NCI-H345 treated with DMSO at 0.1 percent for 48 hours (cell line): ENCODE measurements around the gene ATG9B.

Source experiments
- DNase-seq: peaks from one replicate; lab custom pipeline; 2025; ENCODE audit not compliant: unreplicated experiment; lab: John Stamatoyannopoulos, UW

The ATG9B gene, protein sequence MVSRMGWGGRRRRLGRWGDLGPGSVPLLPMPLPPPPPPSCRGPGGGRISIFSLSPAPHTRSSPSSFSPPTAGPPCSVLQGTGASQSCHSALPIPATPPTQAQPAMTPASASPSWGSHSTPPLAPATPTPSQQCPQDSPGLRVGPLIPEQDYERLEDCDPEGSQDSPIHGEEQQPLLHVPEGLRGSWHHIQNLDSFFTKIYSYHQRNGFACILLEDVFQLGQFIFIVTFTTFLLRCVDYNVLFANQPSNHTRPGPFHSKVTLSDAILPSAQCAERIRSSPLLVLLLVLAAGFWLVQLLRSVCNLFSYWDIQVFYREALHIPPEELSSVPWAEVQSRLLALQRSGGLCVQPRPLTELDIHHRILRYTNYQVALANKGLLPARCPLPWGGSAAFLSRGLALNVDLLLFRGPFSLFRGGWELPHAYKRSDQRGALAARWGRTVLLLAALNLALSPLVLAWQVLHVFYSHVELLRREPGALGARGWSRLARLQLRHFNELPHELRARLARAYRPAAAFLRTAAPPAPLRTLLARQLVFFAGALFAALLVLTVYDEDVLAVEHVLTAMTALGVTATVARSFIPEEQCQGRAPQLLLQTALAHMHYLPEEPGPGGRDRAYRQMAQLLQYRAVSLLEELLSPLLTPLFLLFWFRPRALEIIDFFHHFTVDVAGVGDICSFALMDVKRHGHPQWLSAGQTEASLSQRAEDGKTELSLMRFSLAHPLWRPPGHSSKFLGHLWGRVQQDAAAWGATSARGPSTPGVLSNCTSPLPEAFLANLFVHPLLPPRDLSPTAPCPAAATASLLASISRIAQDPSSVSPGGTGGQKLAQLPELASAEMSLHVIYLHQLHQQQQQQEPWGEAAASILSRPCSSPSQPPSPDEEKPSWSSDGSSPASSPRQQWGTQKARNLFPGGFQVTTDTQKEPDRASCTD

DNA sequence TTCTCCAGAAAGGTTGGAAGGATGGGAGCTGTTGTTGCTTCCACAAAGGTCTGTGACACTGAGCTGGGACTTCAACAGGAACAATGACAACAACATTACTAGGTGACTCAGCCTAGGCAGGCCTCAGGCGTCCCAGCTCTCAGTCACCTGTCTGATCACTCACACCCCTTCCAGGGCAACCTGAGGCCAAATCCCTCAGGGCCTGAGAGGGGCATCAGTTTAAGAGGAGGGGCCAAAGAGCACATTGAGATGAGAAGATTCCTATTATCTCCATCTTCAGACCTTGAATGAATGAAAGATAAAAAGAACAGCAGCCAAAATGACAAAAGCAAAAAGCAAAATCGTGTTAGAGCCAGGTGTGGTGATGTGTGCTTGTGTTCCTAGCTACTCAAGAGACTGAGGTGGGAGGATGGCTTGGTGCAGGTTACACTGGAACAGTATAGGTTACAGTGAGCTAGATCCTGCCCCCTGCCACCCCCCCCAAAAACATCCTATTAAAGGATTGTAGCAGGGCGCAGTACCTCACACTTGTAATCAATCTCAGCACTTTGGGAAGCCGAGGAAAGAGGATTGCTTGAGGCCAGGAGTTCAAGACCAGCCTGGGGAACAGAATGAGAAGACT is at the start of gene ATG9B:
Gene ATG9B, minus strand, starts transcription at position 60 of the 622 bp plus-strand sequence. CDS start 71 bp downstream, outside the sequence.
- no peak for DNase-seq

GRCh38 chr7:151073990-151074389 is 49.7 kb upstream of the ATG9B start:
- no peak for DNase-seq

- no peak for DNase-seq
Observed at GRCh38 chr7:151071032-151071866, 47.0 kb upstream of the ATG9B start.

DNA sequence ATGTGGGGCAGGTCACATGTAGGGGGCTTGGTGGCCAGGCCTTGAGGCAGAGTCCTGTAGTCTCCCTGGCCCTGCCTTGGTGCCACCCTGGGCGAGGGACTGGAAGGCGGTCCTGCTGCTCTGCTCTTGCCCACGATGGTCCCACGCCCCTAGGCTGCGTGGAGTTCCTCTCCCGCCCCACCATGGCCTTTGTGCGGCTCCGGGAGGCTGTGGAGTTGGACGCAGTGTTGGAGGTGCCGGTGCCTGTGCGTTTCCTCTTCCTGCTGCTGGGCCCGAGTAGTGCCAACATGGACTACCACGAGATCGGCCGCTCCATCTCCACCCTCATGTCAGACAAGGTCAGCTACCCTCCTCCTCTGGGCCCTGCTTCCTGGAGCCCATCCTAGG is 46.3 kb upstream of the ATG9B start:
- no peak for DNase-seq

- no peak for DNase-seq
Observed at GRCh38 chr7:151069841-151070573, 45.7 kb upstream of the ATG9B start.

GRCh38 chr7:151068069-151068773 is 43.9 kb upstream of the ATG9B start:
- DNase-seq = no peak

GRCh38 chr7:151066273-151066974 is 42.1 kb upstream of the ATG9B start:
- no peak for DNase-seq

GRCh38 chr7:151065516-151065915 is 41.2 kb upstream of the ATG9B start:
- no peak for DNase-seq

- no peak for DNase-seq
Observed at GRCh38 chr7:151064993-151065392, 40.7 kb upstream of the ATG9B start.

DNA sequence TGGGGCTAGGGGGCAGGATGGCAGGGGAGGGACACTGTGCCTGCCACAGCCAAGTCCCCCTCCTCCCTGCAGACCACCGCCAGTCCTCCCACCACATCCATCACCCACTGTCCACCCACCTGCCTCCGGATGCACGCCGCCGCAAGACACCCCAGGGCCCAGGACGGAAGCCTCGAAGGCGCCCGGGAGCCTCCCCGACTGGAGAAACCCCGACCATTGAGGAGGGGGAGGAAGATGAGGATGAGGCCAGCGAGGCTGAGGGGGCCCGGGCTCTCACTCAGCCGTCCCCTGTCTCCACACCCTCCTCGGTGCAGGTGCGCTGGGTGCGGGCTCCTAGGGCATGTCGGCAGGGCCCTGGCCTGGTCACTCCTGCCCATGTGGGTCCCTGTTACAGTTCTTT is 40.2 kb upstream of the ATG9B start:
- no peak for DNase-seq

- no peak for DNase-seq
Observed at GRCh38 chr7:151063212-151063561, 38.9 kb upstream of the ATG9B start.

DNA sequence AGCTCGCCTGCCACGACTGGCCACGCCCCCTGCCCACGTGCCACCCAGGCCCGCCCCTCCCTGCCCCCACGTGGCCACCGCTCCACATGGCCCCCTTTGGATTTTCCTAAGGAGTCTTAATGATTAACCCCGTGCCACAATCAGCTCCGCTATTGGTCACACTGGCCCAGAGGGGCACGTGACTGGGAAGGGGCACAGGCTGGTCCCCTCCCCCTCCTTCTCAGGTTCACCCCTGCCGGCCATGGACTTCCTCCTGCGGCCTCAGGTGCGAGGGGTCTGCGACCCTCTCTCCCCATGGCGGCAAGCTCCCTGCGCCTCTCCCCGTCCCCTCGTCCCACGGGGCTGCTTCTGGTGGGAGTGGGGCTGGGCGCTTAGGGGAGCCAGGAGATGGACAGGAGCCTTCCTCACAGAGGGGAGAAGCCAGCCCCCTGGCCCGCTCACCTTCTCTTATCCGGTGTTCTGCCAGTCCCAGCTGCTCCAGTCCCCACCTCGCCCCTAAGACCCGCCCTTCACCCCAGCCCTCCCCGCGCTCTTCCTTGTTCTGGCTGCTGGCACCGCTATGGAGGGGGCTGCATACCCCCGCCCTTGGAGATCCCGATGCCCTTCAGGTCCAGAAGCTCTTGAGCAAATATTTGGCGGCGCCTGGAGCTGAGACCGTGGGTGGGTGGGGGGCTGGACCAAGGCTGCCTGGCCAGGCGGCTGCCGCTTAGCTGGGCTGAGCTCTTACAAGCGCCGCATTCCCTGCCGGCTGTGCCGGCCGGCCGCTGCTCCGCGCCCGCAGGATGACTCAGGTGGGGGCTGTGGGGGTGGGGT is 38.3 kb upstream of the ATG9B start:
- no peak for DNase-seq

GRCh38 chr7:151062111-151062398 is 37.8 kb upstream of the ATG9B start:
- DNase-seq = no peak

- DNase-seq = no peak
Observed at GRCh38 chr7:151061213-151062110, 37.2 kb upstream of the ATG9B start.

DNA sequence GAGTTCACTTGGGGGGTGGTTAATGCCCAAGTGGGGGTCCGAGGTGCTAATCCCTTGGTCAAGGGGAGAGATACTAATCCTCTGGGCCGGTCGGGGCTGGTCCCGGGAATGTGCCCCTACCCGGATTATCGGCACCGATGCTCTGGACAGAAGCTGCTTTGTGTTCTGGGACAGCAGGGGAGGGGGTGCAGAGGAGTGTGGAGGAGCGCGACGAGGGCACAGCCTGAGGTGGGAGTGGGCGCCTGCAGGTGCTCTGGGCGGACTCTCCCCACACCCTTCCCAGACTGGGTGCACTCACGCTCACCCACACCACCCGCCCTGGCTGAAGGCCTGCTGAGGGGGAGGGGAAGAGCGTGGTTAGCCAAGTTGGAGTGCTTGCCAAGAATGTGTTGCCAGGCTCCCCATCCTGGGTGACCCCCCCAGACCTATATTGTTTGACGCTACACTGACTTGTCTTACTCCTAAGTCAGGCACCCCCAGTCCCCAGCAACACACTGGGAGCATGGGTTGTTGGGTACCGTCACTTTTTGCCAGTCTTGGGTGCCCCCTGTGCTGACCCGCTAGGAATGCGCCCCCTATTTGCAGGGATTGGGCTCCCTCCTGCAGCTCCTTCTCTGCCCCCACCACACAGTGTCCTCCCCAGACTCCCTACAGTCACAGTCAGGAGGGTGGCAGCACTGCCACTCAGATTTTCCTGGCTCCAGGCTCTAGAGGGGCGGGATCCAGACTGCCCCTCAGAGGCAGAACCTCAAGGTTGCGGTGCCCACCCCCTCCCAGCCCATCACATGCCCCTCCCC is 36.3 kb upstream of the ATG9B start:
- DNase-seq = no peak

DNA sequence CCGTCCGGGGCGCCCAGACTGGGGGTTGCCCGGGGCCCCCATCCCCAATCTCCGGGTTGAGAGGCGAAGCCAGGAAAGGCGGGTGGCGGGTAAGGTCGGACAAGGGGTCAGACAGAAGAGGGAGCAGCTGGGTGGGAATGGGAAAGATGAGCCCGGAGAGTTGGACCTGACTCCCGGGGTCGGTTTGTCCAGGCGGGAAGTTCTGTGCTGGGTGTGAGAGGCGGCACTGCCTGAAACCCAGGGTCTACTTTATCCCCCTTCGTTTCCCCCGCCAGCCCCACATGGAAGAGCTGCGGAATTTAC is 35.8 kb upstream of the ATG9B start:
- DNase-seq = no peak
